Measurements from ENCODE around the gene PCDHA7. TPM values are rescaled to one million over a fixed set of nuclear protein-coding genes. Genes with fewer than 3 reads are reported as not detected.
A peak's percentile ranks its signal among the peaks of the same experiment; 100 is the strongest.

The PCDHA7 gene
- total RNA-seq, 1 experiment from 2014 or later: 0.48 TPM

- peak; percentile 59 for DNase-seq
- no peaks in the 10 kb centered on the region for H3K79me1 ChIP-seq (ENCODE audit: insufficient read depth, low read depth, low read length, poor library complexity, severe bottlenecking)
- Mint-ChIP-seq H3K36me3 (ENCODE audit: insufficient read depth in 1 of 3, low read depth in 3 of 3) (peaks cover 4 to 8% (median 4%) of the 10 kb centered on the region in 3 experiments), H3K4me1 (no peaks in the 10 kb centered on the region; a peak in 1 of 4 replicates), H3K27me3 (ENCODE audit: low read depth) (no peaks in the 10 kb centered on the region), H3K27ac (no peak overlapping the region), H3K4me3 (peak overlapping the region in 1 of 2 experiments; percentile 33; a peak in 2 of 5 replicates), H3K9me3 (no peaks in the 10 kb centered on the region)
- TF ChIP-seq, protein P1, sequence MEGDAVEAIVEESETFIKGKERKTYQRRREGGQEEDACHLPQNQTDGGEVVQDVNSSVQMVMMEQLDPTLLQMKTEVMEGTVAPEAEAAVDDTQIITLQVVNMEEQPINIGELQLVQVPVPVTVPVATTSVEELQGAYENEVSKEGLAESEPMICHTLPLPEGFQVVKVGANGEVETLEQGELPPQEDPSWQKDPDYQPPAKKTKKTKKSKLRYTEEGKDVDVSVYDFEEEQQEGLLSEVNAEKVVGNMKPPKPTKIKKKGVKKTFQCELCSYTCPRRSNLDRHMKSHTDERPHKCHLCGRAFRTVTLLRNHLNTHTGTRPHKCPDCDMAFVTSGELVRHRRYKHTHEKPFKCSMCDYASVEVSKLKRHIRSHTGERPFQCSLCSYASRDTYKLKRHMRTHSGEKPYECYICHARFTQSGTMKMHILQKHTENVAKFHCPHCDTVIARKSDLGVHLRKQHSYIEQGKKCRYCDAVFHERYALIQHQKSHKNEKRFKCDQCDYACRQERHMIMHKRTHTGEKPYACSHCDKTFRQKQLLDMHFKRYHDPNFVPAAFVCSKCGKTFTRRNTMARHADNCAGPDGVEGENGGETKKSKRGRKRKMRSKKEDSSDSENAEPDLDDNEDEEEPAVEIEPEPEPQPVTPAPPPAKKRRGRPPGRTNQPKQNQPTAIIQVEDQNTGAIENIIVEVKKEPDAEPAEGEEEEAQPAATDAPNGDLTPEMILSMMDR (conservative IDR thresholded peaks at IDR 0.05): peak; percentile 75
- H3K23me2 ChIP-seq (ENCODE audit: insufficient read length, low read depth, low read length, poor library complexity, severe bottlenecking): peaks cover 2% of the 10 kb centered on the region
- H4K20me1 ChIP-seq (ENCODE audit: control insufficient read depth, insufficient read depth, insufficient read length): no peaks in the 10 kb centered on the region
- no peak overlapping the region for H2BK12ac ChIP-seq (ENCODE audit: insufficient read length, low read depth, low read length)
- H2AFZ ChIP-seq (ENCODE audit: low read length): no peak overlapping the region
- no CpG with 5 or more reads among the region's 12 CpGs for WGBS (ENCODE audit: extremely low coverage, insufficient read length, low lambda C conversion rate)
- no peak overlapping the region for H3K14ac ChIP-seq (ENCODE audit: insufficient read depth, low read length)
- H3K56ac ChIP-seq (ENCODE audit: insufficient read length, low read depth, low read length): no peak overlapping the region
- H3K23ac ChIP-seq (ENCODE audit: insufficient read length, low read depth, low read length): no peak overlapping the region
- no peaks in the 10 kb centered on the region for H3K9me3 ChIP-seq (ENCODE audit: control insufficient read depth, low read depth, low read length)
- H4K8ac ChIP-seq (replicated peaks; ENCODE audit: insufficient read length, low read depth, low read length): no peak overlapping the region
- no peaks in the 10 kb centered on the region for H3K27me3 ChIP-seq (ENCODE audit: insufficient read depth, low read length)
- H3K79me2 ChIP-seq (ENCODE audit: insufficient read depth, low read length): peaks cover 2% of the 10 kb centered on the region; the same call in 1 of the 2 replicates
- H3K4ac ChIP-seq (ENCODE audit: low read depth, low read length): no peak overlapping the region
- H2AK5ac ChIP-seq (ENCODE audit: insufficient read length, low read length): no peak overlapping the region
- no peak overlapping the region for H2BK5ac ChIP-seq (ENCODE audit: insufficient read length, low read length)
- H3K9ac ChIP-seq (ENCODE audit: extremely low read depth, insufficient read length, low read length): no peak overlapping the region
- H4K91ac ChIP-seq (ENCODE audit: insufficient read length, low read depth, low read length): no peak overlapping the region
- H3K18ac ChIP-seq (ENCODE audit: insufficient read length, low read depth, low read length): no peak overlapping the region
- no peak overlapping the region for H3T11ph ChIP-seq (ENCODE audit: low read length)
- no peak overlapping the region for H4K5ac ChIP-seq (ENCODE audit: insufficient read length, low read depth, low read length)
- H3K27ac ChIP-seq (ENCODE audit: insufficient read length, low read depth, low read length): no peak overlapping the region
- no peak overlapping the region for H2BK120ac ChIP-seq (ENCODE audit: low read depth, low read length, poor library complexity, severe bottlenecking)
- H2BK15ac ChIP-seq (ENCODE audit: low read depth, low read length): no peak overlapping the region
- no peak overlapping the region for H3K4me2 ChIP-seq (ENCODE audit: insufficient read depth, insufficient read length, low read length)
- H3K4me1 ChIP-seq (ENCODE audit: insufficient read depth, low read length): no peaks in the 10 kb centered on the region
- no peak overlapping the region for H2BK20ac ChIP-seq (ENCODE audit: low read depth, low read length, poor library complexity, severe bottlenecking)
Measured at GRCh38 chr5:140882591-140882899, 48.5 kb downstream of the PCDHA7 start.

Data from H9 (cell line).